T-helper 17 cell (primary cell): Measurements from ENCODE around the gene L2HGDH. TPM values are rescaled to one million over a fixed set of nuclear protein-coding genes. Genes with fewer than 3 reads are reported as not detected.

Experiments used
- ATAC-seq: fragments of 150-1000 bp; cut with Tn5 transposase; 2 replicates; pipeline ENCODE4 v1.10.0; 2021; ENCODE audit warnings: mild to moderate bottlenecking, moderate library complexity
- DNase-seq, 3 donors: peaks; one replicate each; pipeline versions ENCODE4 v3.0.0 to v3.0.0-alpha.2; 2020 to 2021
- H3K9me3 ChIP-seq: one replicate; pipeline ENCODE4 v1.7.0; 2013; ENCODE audit warnings: low read length, mild to moderate bottlenecking; ENCODE audit not compliant: control insufficient read depth, poor library complexity, severe bottlenecking
- H3K27ac Mint-ChIP-seq: one replicate; pipeline ENCODE4 v1.8.0; 2022; ENCODE audit warnings: mild to moderate bottlenecking, moderate library complexity, mixed read lengths
- H3K27me3 Mint-ChIP-seq: one replicate; pipeline ENCODE4 v1.8.0; 2022; ENCODE audit warnings: mixed read lengths
- H3K36me3 Mint-ChIP-seq: one replicate; pipeline ENCODE4 v1.8.0; 2022; ENCODE audit warnings: low read depth, mixed read lengths
- H3K4me1 Mint-ChIP-seq: one replicate; pipeline ENCODE4 v1.8.0; 2022; ENCODE audit warnings: mild to moderate bottlenecking, mixed read lengths
- H3K4me3 Mint-ChIP-seq: one replicate; pipeline ENCODE4 v1.8.0; 2022; ENCODE audit warnings: mild to moderate bottlenecking, moderate library complexity, mixed read lengths
- total RNA-seq, 4 donors: library from RNA in 2 of 4; stranded (reverse) in 2 of 4; gene quantifications; one replicate each; pipeline ENCODE4 v1.2.3 and lab custom pipeline; 2022 to 2026

Gene L2HGDH
- total RNA-seq, 2 donors from 2014 or later = 1.8 to 4.1 TPM

DNA sequence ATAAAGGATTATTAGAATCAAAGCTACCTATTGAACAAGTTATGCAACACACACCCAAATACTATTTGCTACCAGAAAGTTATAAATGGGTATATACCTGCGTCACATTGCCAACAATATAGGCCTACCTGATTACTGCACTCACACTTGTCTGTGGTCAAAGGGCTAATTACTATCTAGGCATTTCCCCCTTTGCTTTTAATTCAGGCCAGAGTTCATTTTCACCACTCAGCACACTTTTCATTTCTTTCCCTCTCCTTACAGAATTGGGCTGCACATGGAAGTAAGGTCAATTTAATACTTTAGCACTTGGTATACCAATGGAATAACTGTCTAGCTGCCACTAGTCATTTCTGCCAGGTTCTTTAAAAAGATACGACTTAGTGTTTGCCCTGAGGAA lies 82.3 kb downstream of the L2HGDH start:
- H3K27me3 Mint-ChIP-seq = no peaks in the 10 kb centered on the region
- ATAC-seq = no peak
- H3K36me3 Mint-ChIP-seq = no peaks in the 10 kb centered on the region
- H3K4me1 Mint-ChIP-seq = peaks cover 34% of the 10 kb centered on the region
- DNase-seq = no peak
- peak overlapping the region; percentile 92 for H3K27ac Mint-ChIP-seq
- no peaks in the 10 kb centered on the region for H3K9me3 ChIP-seq
- H3K4me3 Mint-ChIP-seq = peak overlapping the region; percentile 47

DNA sequence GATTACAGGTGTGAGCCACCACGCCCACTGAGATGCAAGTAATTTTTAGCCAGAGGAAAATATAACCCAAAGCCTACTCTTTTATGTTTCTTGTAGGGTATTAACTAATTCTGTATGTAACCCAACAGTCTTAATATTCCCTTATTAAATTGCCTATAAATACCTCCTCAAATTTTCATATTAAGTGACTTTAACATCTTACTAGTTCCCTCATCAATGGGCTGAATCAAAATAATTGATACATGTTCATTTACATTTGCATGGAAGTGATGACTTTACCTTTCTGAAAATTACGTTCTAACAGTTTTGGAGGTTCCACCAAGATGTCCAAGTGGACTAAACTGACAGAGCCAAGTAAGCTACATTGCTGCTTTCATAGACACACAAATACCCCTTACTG lies 83.7 kb downstream of the L2HGDH start:
- ATAC-seq (no peak), DNase-seq (no peak)
- Mint-ChIP-seq H3K4me1 (peaks cover 35% of the 10 kb centered on the region), H3K27ac (no peak overlapping the region), H3K4me3 (no peak overlapping the region), H3K36me3 (no peaks in the 10 kb centered on the region), H3K27me3 (no peaks in the 10 kb centered on the region)
- no peaks in the 10 kb centered on the region for H3K9me3 ChIP-seq

DNA sequence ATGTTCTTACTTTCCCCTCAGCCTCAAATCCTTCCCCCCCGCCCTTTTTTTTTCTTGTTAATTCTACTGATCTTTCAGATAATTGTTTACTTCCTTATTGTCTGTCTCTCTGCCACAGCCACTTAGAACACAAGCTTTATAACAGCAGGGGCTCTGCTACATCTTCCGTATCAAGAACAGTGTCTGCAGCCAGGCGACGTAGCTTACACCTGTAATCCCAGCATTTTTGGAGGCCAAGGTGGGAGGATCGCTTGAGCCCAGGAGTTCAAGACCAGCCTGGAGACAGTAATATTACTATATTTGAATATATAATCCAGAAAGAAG lies 86.1 kb downstream of the L2HGDH start:
- peak; percentile 44 for ATAC-seq
- H3K9me3 ChIP-seq = no peaks in the 10 kb centered on the region
- peak overlapping the region; percentile 82 for H3K27ac Mint-ChIP-seq
- no peaks in the 10 kb centered on the region for H3K27me3 Mint-ChIP-seq
- peaks cover 41% of the 10 kb centered on the region for H3K4me1 Mint-ChIP-seq
- H3K36me3 Mint-ChIP-seq = peaks cover 2% of the 10 kb centered on the region
- peak overlapping the region; percentile 21 for H3K4me3 Mint-ChIP-seq
- DNase-seq = no peak

DNA sequence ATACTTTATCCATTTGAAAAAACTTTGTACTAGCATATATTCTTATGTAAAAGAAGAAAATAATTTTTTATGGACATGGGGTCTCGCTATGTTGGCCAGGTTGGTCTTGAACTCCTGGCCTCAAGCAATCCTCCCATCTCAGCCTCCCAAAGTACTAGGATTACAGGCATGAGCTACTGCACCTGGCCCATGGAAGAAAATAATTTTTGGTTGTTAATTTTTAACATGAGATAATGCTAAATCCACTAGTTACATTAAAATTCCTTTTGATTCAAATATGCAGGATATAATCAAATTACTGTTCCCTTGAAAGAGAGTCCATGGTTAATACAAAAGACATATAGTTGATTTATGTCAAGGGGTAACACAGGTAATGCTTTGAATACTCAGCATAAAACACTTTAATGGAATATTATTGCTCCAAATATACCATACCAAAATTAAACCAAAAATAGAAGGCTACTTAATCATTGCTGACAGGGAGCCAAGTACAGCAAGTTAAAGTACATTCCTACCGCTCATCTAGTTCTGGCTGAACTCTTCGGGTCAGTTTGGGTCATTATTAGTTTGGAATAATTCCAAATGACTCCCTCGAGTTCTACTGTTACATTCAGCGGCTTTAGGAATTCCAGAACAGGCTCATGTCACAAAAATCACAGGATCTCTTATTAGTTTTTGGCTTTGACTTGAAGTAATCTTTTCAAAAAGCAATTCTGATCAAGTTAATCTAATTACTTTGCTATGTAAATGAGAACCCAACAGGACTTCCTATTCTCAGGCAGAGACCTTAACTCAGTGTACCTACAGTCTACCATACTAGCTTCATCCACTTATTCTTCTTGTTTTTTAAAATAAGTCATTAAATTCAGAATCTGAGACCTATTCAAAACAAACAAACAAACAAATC lies 86.7 kb downstream of the L2HGDH start:
- DNase-seq (no peak), ATAC-seq (peak; percentile 17)
- Mint-ChIP-seq H3K4me3 (peak overlapping the region; percentile 21), H3K27ac (peak overlapping the region; percentile 82), H3K36me3 (peaks cover 2% of the 10 kb centered on the region), H3K27me3 (no peaks in the 10 kb centered on the region), H3K4me1 (peaks cover 41% of the 10 kb centered on the region)
- H3K9me3 ChIP-seq = no peaks in the 10 kb centered on the region

DNA sequence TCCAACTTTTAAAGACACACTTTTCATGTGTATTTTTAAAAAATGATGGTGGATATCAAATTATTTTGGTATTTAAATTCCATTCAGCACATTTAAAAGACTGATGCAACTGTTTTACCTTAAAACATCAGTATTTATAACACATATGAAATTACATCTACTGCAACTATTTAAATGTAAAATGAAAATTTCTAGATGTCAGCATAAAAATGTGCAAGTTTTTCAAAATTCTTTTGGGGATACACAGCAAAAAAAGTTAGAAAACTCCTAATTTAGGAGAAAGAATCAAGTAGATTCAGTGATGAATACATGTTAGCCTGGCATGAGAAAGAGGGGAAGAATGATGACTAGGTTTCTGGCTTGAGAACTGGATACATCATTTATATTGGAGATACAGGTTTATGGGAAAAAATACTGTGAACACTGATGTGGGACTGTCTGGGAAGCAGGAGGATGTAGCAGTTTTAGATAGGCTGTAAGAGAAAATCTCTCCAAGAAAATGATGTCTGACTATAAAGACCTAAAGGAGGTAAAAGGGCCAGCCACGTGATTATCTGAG lies 89.9 kb downstream of the L2HGDH start:
- DNase-seq (no peak), ATAC-seq (no peak)
- no peak overlapping the region for H3K4me3 Mint-ChIP-seq
- no peaks in the 10 kb centered on the region for H3K9me3 ChIP-seq
- peaks cover 2% of the 10 kb centered on the region for H3K36me3 Mint-ChIP-seq
- H3K27ac Mint-ChIP-seq = peak overlapping the region; percentile 47
- no peaks in the 10 kb centered on the region for H3K27me3 Mint-ChIP-seq
- H3K4me1 Mint-ChIP-seq = peaks cover 39% of the 10 kb centered on the region

DNA sequence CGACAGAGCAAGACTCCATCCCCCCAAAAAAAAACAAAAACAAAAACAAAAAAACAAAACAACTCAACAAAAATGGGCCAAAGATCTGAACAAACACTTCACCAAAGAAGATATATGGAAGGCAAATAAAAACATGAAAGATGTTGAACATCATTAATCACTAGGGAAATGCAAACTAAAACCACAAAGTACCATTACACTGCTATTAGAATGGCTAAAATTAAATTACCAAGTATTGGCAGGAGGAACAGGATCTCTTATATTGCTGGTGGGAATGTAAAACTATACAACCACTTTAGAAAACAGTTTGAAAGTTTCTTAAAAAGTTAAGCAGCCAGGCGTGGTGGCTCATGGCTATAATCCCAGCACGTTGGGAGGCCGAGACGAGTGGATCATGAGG lies 93.5 kb downstream of the L2HGDH start:
- peaks cover 21% of the 10 kb centered on the region for H3K4me1 Mint-ChIP-seq
- no peak for ATAC-seq
- H3K4me3 Mint-ChIP-seq = no peak overlapping the region
- H3K27ac Mint-ChIP-seq = no peak overlapping the region
- H3K27me3 Mint-ChIP-seq = no peaks in the 10 kb centered on the region
- no peak for DNase-seq
- H3K36me3 Mint-ChIP-seq = peaks cover 2% of the 10 kb centered on the region
- H3K9me3 ChIP-seq = no peaks in the 10 kb centered on the region

DNA sequence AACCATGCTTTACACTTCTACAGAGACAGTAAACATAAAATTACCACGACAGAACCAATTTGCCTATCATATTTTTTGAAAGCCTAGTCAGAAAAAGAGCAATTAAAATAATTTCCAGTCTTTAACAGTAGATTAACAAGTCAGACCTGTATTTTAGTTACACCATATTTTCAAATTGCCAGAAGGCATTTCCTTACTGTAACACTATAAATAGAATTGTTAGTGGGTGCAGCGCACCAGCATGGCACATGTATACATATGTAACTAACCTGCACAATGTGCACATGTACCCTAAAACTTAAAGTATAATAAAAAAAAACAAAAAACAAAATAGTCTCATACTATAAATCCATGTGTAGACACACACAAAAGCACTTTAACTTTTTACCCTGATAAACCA lies 96.6 kb downstream of the L2HGDH start:
- peaks cover 15% of the 10 kb centered on the region for H3K4me1 Mint-ChIP-seq
- ATAC-seq = no peak

DNA sequence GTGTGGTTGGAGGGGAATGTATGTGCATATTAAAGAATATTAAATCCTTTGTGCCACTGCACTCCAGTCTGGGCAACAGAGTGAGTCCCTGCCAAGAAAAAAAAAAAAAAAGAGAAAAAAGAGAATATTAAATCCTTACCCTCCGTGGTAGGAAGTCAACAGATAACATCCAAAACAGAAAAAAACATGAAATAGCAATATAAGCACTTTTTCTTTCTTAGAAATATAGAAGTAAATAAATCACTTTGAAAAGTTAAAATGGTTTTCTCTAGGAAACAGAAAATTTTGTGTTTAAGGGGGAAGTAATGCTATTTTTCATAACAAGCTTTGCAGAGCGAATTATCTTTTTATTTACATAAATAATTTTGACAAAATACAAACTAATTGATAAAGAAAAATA lies 98.2 kb downstream of the L2HGDH start:
- no peak for ATAC-seq
- H3K4me3 Mint-ChIP-seq = no peak overlapping the region
- H3K27ac Mint-ChIP-seq = no peak overlapping the region
- H3K36me3 Mint-ChIP-seq = no peaks in the 10 kb centered on the region
- H3K4me1 Mint-ChIP-seq = peaks cover 12% of the 10 kb centered on the region
- no peaks in the 10 kb centered on the region for H3K27me3 Mint-ChIP-seq
- H3K9me3 ChIP-seq = no peaks in the 10 kb centered on the region
- no peak for DNase-seq

More for the DNA sequence above, 96.6 kb downstream of the L2HGDH start:
- Mint-ChIP-seq H3K36me3 (no peaks in the 10 kb centered on the region), H3K27me3 (no peaks in the 10 kb centered on the region), H3K27ac (no peak overlapping the region), H3K4me3 (no peak overlapping the region)
- H3K9me3 ChIP-seq = no peaks in the 10 kb centered on the region
- no peak for DNase-seq

DNA sequence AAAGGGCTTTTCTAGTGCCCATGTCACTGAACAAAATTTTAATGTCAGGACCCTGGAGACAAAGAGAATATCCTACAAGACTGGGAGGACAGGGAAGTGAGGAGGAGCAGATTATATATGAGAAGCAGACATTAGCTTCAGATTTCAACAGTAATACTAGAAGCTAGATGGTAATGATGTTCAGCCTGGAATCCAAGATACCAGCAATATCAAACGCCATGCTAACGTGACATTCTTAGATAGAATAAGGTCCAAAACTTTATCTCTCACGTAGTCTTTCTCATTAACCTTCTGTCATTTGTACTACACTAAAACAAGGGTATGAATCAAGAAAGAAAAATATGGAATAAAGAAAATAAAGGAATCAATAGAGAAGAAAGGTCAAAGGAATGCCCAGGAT lies 99.3 kb downstream of the L2HGDH start:
- no peak for DNase-seq
- no peaks in the 10 kb centered on the region for H3K9me3 ChIP-seq
- ATAC-seq = no peak
- H3K27me3 Mint-ChIP-seq = no peaks in the 10 kb centered on the region
- H3K27ac Mint-ChIP-seq = no peak overlapping the region
- peaks cover 10% of the 10 kb centered on the region for H3K4me1 Mint-ChIP-seq
- no peak overlapping the region for H3K4me3 Mint-ChIP-seq
- no peaks in the 10 kb centered on the region for H3K36me3 Mint-ChIP-seq

DNA sequence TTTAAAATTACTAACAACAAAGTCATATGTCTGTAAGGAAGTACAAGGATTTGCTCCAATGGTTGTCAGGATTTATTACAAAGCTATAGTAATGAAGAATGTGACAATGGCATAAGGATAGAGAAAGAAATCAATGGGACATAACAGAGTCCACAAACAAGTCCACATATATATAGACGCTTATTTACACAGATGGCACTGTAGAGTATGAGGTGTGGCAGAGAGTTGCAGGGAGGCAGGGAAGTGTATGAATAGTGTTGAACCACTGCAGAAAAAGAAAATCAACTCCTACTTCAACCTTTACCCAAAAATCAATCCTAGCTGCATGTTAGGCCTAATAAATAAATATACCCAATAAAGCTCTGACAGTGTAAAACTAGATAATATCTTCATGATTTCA lies 102.0 kb downstream of the L2HGDH start:
- H3K27ac Mint-ChIP-seq = peak overlapping the region; percentile 53
- no peak overlapping the region for H3K4me3 Mint-ChIP-seq
- no peaks in the 10 kb centered on the region for H3K9me3 ChIP-seq
- peaks cover 2% of the 10 kb centered on the region for H3K36me3 Mint-ChIP-seq
- no peaks in the 10 kb centered on the region for H3K27me3 Mint-ChIP-seq
- ATAC-seq (no peak), DNase-seq (no peak)
- H3K4me1 Mint-ChIP-seq = peaks cover 14% of the 10 kb centered on the region

DNA sequence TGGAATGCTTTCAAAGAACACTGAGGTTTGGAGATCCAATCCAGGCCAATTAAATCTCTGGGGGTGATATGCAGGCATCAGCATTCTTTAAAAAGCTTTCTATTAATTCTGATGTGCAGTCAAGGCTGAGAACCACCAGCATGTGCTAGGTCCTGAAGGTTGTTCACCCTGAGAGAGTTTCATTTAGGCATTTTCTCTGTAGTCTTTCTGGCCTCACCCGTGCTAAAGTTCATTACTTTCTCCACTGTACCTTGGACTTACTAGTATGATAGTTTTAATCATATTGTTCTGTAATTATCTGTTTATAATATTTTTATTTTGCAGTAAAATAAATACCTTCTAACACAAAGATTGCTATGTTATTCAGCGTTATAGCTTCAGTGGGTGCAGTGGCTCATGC lies 113.5 kb downstream of the L2HGDH start:
- ATAC-seq (no peak), DNase-seq (no peak)
- Mint-ChIP-seq H3K4me1 (no peaks in the 10 kb centered on the region), H3K27me3 (no peaks in the 10 kb centered on the region), H3K4me3 (no peak overlapping the region), H3K36me3 (no peaks in the 10 kb centered on the region), H3K27ac (peak overlapping the region; percentile 45)
- no peaks in the 10 kb centered on the region for H3K9me3 ChIP-seq

DNA sequence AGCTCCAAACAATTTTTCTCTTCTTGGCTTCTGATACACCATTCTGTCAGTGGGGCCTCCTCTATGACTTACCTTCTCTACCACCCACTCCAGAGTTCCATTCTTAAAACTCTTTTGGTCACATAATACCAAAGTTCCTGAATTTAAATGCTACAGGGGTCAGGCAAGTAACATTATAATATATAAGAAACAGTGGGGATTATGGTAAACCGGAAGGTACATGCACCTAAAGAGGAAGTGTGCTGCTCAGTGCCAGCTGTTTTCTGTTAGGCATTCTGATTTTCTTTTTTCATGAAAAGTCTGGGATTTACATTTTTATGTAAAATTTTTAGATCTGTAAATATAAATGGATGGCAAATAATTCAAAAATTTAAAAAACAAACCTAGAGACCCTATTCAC lies 120.5 kb downstream of the L2HGDH start:
- Mint-ChIP-seq H3K27ac (peak overlapping the region; percentile 59), H3K36me3 (no peaks in the 10 kb centered on the region), H3K27me3 (no peaks in the 10 kb centered on the region), H3K4me1 (peaks cover 4% of the 10 kb centered on the region), H3K4me3 (no peak overlapping the region)
- H3K9me3 ChIP-seq = no peaks in the 10 kb centered on the region
- DNase-seq = no peak
- no peak for ATAC-seq
